HT-29 (cell line): ENCODE results near the gene ICE2. TPM values are rescaled to one million over a fixed set of nuclear protein-coding genes. Genes with fewer than 3 reads are reported as not detected.

Experiments
- DNase-seq: peaks from one replicate; pipeline ENCODE4 v3.0.0-alpha.2; 2015; ENCODE audit warnings: low spot score
- small RNA-seq: library from RNA; depleted of rRNA; stranded (forward); fragments of <200 nt; gene quantifications from one replicate; pipeline ENCODE3, GENCODE V24; 2014
- total RNA-seq: library from RNA; depleted of rRNA; stranded (reverse); fragments of >200 nt; shearing (Covaris generic); gene quantifications from 2 replicates; pipeline ENCODE4 v1.2.3, GENCODE V29; 2014; rRNA removed

Gene ICE2
- total RNA-seq, 1 experiment from 2014 or later: 12.3 TPM

GRCh38 chr15:60371175-60372051 lies 107.5 kb downstream of the ICE2 start:
- peak; percentile 93 for DNase-seq

GRCh38 chr15:60370869-60371136 lies 108.1 kb downstream of the ICE2 start:
- DNase-seq: peak; percentile 50

GRCh38 chr15:60370105-60370868 lies 108.7 kb downstream of the ICE2 start:
- DNase-seq: peak; percentile 53

GRCh38 chr15:60369696-60370095 lies 109.2 kb downstream of the ICE2 start:
- DNase-seq: no peak

Small RNAs within 50 kb of the gene (small RNA-seq; reads per million reads assigned to genes)
- not detected for gene AC087385.3

Other genes with a start within 250 kb of the ICE2 start
- gene ANXA2, start 81.2 kb downstream of the ICE2 start, total RNA-seq: 1,535 and 1,670 TPM in 2 replicates